Type B pancreatic cell (in vitro differentiated cells): ENCODE measurements around the gene LIN52. TPM values are rescaled to one million over a fixed set of nuclear protein-coding genes. Genes with fewer than 3 reads are reported as not detected.
"Not testable (repeated sequence)": the region's sequence is repeated elsewhere in the genome, so short reads cannot be mapped to it uniquely, and the experiment has no call there.

Experiments
- DNase-seq: peaks from one replicate; pipeline ENCODE4 v3.0.0; 2021; ENCODE audit warnings: mixed read lengths; ENCODE audit not compliant: unreplicated experiment; ENCODE audit errors: extremely low spot score
- H3K27ac Mint-ChIP-seq: 2 replicates; pipeline ENCODE4 v1.8.0; 2021; ENCODE audit warnings: mild to moderate bottlenecking, mixed read lengths
- H3K27me3 Mint-ChIP-seq: 2 replicates; pipeline ENCODE4 v1.8.0; 2021; ENCODE audit warnings: mixed read lengths
- H3K36me3 Mint-ChIP-seq: 2 replicates; pipeline ENCODE4 v1.8.0; 2021; ENCODE audit warnings: mixed read lengths
- H3K4me1 Mint-ChIP-seq: one replicate; pipeline ENCODE4 v1.8.0; 2021; ENCODE audit warnings: mixed read lengths; ENCODE audit not compliant: unreplicated experiment
- H3K4me3 Mint-ChIP-seq: 2 replicates; pipeline ENCODE4 v1.8.0; 2021; ENCODE audit warnings: mild to moderate bottlenecking, mixed read lengths
- H3K9me3 Mint-ChIP-seq: 2 replicates; pipeline ENCODE4 v1.8.0; 2021; ENCODE audit warnings: mixed read lengths
- CTCF ChIP-seq: fragments of 200-600 bp; sonication (generic); conservative IDR thresholded peaks from 2 replicates; pipeline ENCODE4 v1.5.0; 2021; ENCODE audit warnings: antibody characterized with exemption, mild to moderate bottlenecking
- total RNA-seq: library from RNA; stranded (reverse); gene quantifications from 2 replicates; pipeline ENCODE4 v1.2.1, GENCODE V29; 2021; ENCODE audit warnings: low replicate concordance

LIN52 gene
- total RNA-seq, 1 donor from 2014 or later, result 15.1 TPM

- Mint-ChIP-seq H3K4me1 (no peaks in the 10 kb centered on the region), H3K27me3 (no peaks in the 10 kb centered on the region), H3K27ac (no peak overlapping the region), H3K4me3 (no peak overlapping the region), H3K36me3 (peaks cover 7% of the 10 kb centered on the region), H3K9me3 (no peaks in the 10 kb centered on the region)
- DNase-seq, result no peak
- no peak for TF ChIP-seq CTCF
Observed at GRCh38 chr14:74109369-74109768, 24.6 kb downstream of the LIN52 start.

GRCh38 chr14:74111395-74112216 is 26.9 kb downstream of the LIN52 start:
- H3K4me1 Mint-ChIP-seq, H3K27ac Mint-ChIP-seq, H3K27me3 Mint-ChIP-seq: not testable (repeated sequence)

GRCh38 chr14:74125487-74125886 is 40.7 kb downstream of the LIN52 start:
- not testable (repeated sequence) for H3K27ac Mint-ChIP-seq, H3K4me3 Mint-ChIP-seq, H3K4me1 Mint-ChIP-seq, H3K36me3 Mint-ChIP-seq, H3K9me3 Mint-ChIP-seq, H3K27me3 Mint-ChIP-seq, DNase-seq

More at GRCh38 chr14:74111395-74112216, 26.9 kb downstream of the LIN52 start:
- H3K36me3 Mint-ChIP-seq, H3K9me3 Mint-ChIP-seq, DNase-seq, H3K4me3 Mint-ChIP-seq: not testable (repeated sequence)
- TF ChIP-seq CTCF, result peak; percentile 79

GRCh38 chr14:74126315-74127013 is 41.7 kb downstream of the LIN52 start:
- Mint-ChIP-seq H3K27me3 (no peaks in the 10 kb centered on the region), H3K4me3 (no peak overlapping the region), H3K27ac (no peak overlapping the region), H3K9me3 (no peaks in the 10 kb centered on the region), H3K36me3 (peaks cover 4% of the 10 kb centered on the region), H3K4me1 (no peaks in the 10 kb centered on the region)
- no peak for DNase-seq
- TF ChIP-seq CTCF, result no peak

- no peak overlapping the region for H3K4me3 Mint-ChIP-seq
- TF ChIP-seq CTCF, result no peak
- no peak for DNase-seq
- H3K36me3 Mint-ChIP-seq, result peaks cover 4% of the 10 kb centered on the region
- H3K4me1 Mint-ChIP-seq, result no peaks in the 10 kb centered on the region
- H3K27ac Mint-ChIP-seq, result no peak overlapping the region
- no peaks in the 10 kb centered on the region for H3K9me3 Mint-ChIP-seq
- H3K27me3 Mint-ChIP-seq, result no peaks in the 10 kb centered on the region
Observed at GRCh38 chr14:74127634-74128033, 42.9 kb downstream of the LIN52 start.

GRCh38 chr14:74133833-74134481 is 49.2 kb downstream of the LIN52 start:
- no peaks in the 10 kb centered on the region for H3K27me3 Mint-ChIP-seq
- DNase-seq, result no peak
- peak overlapping the region; percentile 37 for H3K4me3 Mint-ChIP-seq
- H3K9me3 Mint-ChIP-seq, result no peaks in the 10 kb centered on the region
- H3K36me3 Mint-ChIP-seq, result peaks cover 4% of the 10 kb centered on the region
- peaks cover 11% of the 10 kb centered on the region for H3K4me1 Mint-ChIP-seq
- no peak for TF ChIP-seq CTCF
- H3K27ac Mint-ChIP-seq, result peak overlapping the region; percentile 65
